Uterus (tissue), 2 donors: Measurements from ENCODE around the gene ZBTB7C.

Source experiments
- POLR2A ChIP-seq, 2 donors: fragments of 450-650 bp; IDR thresholded peaks; one replicate each; pipeline ENCODE4 v1.6.1; 2016; ENCODE audit warnings: antibody characterized with exemption in 2 of 2, mild to moderate bottlenecking in 1 of 2, moderate library complexity in 1 of 2
- TF ChIP-seq, protein P1 (sequence below), 4 experiments: fragments of 200-600 bp in 2 of 4; fragments of 450-650 bp in 2 of 4; sonication (generic) in 2 of 4; IDR thresholded peaks; one replicate each; pipeline ENCODE4 v1.5.1; 2016 to 2019; ENCODE audit warnings: antibody characterized with exemption in 4 of 4, mild to moderate bottlenecking in 2 of 4, moderate library complexity in 1 of 4

DNA sequence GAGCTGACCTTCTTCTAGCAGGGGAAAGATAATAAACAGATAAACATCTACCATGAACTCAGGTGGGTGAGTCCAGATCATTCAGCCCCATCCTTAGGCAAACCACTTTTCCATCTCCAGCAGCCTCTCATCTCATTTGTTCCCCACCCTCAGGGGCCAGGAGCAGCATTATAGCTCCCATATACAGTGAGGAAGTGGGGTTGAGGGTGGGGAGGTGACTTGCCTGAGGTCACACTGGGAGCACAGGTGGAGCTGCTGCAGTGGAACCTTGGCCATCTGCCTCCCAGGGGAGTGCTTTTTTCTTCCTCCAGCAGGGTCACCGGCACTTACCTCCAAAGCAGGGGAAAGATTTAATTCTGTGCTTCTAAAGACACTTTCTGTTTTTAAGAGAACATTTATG is 266.2 kb downstream of the ZBTB7C start:
- TF ChIP-seq POLR2A (IDR thresholded peaks at IDR 0.05): no peak
- TF ChIP-seq, protein P1, sequence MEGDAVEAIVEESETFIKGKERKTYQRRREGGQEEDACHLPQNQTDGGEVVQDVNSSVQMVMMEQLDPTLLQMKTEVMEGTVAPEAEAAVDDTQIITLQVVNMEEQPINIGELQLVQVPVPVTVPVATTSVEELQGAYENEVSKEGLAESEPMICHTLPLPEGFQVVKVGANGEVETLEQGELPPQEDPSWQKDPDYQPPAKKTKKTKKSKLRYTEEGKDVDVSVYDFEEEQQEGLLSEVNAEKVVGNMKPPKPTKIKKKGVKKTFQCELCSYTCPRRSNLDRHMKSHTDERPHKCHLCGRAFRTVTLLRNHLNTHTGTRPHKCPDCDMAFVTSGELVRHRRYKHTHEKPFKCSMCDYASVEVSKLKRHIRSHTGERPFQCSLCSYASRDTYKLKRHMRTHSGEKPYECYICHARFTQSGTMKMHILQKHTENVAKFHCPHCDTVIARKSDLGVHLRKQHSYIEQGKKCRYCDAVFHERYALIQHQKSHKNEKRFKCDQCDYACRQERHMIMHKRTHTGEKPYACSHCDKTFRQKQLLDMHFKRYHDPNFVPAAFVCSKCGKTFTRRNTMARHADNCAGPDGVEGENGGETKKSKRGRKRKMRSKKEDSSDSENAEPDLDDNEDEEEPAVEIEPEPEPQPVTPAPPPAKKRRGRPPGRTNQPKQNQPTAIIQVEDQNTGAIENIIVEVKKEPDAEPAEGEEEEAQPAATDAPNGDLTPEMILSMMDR (IDR thresholded peaks at IDR 0.05): no peak
